CD4-positive, alpha-beta T cell treated with Interferon gamma for 1 hour (primary cell): ENCODE results near the gene ZDHHC8.
A peak's percentile ranks its signal among the peaks of the same experiment; 100 is the strongest.
"Not testable (repeated sequence)": the region's sequence is repeated elsewhere in the genome, so short reads cannot be mapped to it uniquely, and the experiment has no call there.

Experiments
- DNase-seq: peaks from one replicate; pipeline ENCODE4 v3.0.0-alpha.2; 2020

ZDHHC8 gene

GRCh38 chr22:20145206-20145831 is 13.7 kb downstream of the ZDHHC8 start:
- no peak for DNase-seq

GRCh38 chr22:20145832-20146223 is 14.2 kb downstream of the ZDHHC8 start:
- DNase-seq, result no peak

- no peak for DNase-seq
These were observed 15.2 kb downstream of the ZDHHC8 start for GRCh38 chr22:20146777-20147176.

- no peak for DNase-seq
These were observed 15.8 kb downstream of the ZDHHC8 start for GRCh38 chr22:20147237-20147988.

GRCh38 chr22:20148414-20148813 is 16.8 kb downstream of the ZDHHC8 start:
- DNase-seq, result no peak

GRCh38 chr22:20149257-20150250 is 17.9 kb downstream of the ZDHHC8 start:
- no peak for DNase-seq

GRCh38 chr22:20150381-20151275 is 19.0 kb downstream of the ZDHHC8 start, which contains the start of gene CCDC188:
Gene CCDC188 (minus strand): TSS chr22:20151055. CDS start chr22:20150986, 69 bp downstream.
- no peak for DNase-seq

- DNase-seq, result no peak
These were observed 19.6 kb downstream of the ZDHHC8 start for GRCh38 chr22:20151276-20151588.

GRCh38 chr22:20152464-20152890 is 20.9 kb downstream of the ZDHHC8 start:
- no peak for DNase-seq

GRCh38 chr22:20153945-20154344 is 22.3 kb downstream of the ZDHHC8 start:
- no peak for DNase-seq

- DNase-seq, result no peak
These were observed 23.1 kb downstream of the ZDHHC8 start for GRCh38 chr22:20154602-20155187.

- DNase-seq, result no peak
These were observed 23.9 kb downstream of the ZDHHC8 start for GRCh38 chr22:20155330-20156041.

GRCh38 chr22:20156042-20156389 is 24.4 kb downstream of the ZDHHC8 start:
- no peak for DNase-seq

- peak; percentile 84 for DNase-seq
These were observed 25.2 kb downstream of the ZDHHC8 start for GRCh38 chr22:20156611-20157429.

GRCh38 chr22:20157430-20158183 is 26.0 kb downstream of the ZDHHC8 start:
- DNase-seq, result no peak

- no peak for DNase-seq
These were observed 26.9 kb downstream of the ZDHHC8 start for GRCh38 chr22:20158391-20159036.

- no peak for DNase-seq
These were observed 27.5 kb downstream of the ZDHHC8 start for GRCh38 chr22:20159076-20159475.

- DNase-seq, result not testable (repeated sequence)
These were observed 27.9 kb downstream of the ZDHHC8 start for GRCh38 chr22:20159531-20159930.

- DNase-seq, result no peak
These were observed 28.4 kb downstream of the ZDHHC8 start for GRCh38 chr22:20160041-20160440.
